Activated naive CD8-positive, alpha-beta T cell treated with anti-CD3 and anti-CD28 coated beads, Interleukin-2, amount 50 U/mL, for 24 hours (primary cell): ENCODE data around the gene AGMAT.
"Not testable (repeated sequence)": the region's sequence is repeated elsewhere in the genome, so short reads cannot be mapped to it uniquely, and the experiment has no call there.

Experiments used
- ATAC-seq: fragments of 150-1000 bp; cut with Tn5 transposase; one replicate; pipeline ENCODE4 v1.10.0; 2021
- DNase-seq: peaks from one replicate; pipeline ENCODE4 v3.0.0; 2021
- H3K27ac Mint-ChIP-seq: one replicate; pipeline ENCODE4 v1.8.0; 2021; ENCODE audit warnings: mild to moderate bottlenecking, mixed read lengths
- H3K27me3 Mint-ChIP-seq: one replicate; pipeline ENCODE4 v1.8.0; 2021; ENCODE audit warnings: mixed read lengths
- H3K36me3 Mint-ChIP-seq: one replicate; pipeline ENCODE4 v1.8.0; 2021; ENCODE audit warnings: low read depth, mixed read lengths
- H3K4me1 Mint-ChIP-seq: one replicate; pipeline ENCODE4 v1.8.0; 2021; ENCODE audit warnings: mixed read lengths
- H3K4me3 Mint-ChIP-seq: one replicate; pipeline ENCODE4 v1.8.0; 2021; ENCODE audit warnings: mild to moderate bottlenecking, moderate library complexity, mixed read lengths
- H3K9me3 Mint-ChIP-seq: one replicate; pipeline ENCODE4 v1.8.0; 2021; ENCODE audit warnings: mixed read lengths

Gene AGMAT

GRCh38 chr1:15618655-15619525 lies 34.0 kb upstream of the AGMAT start:
- DNase-seq (no peak), ATAC-seq (no peak)
- Mint-ChIP-seq H3K4me1 (peaks cover 58% of the 10 kb centered on the region), H3K4me3 (peak overlapping the region; percentile 89), H3K9me3 (no peaks in the 10 kb centered on the region), H3K27me3 (no peaks in the 10 kb centered on the region), H3K36me3 (peaks cover 20% of the 10 kb centered on the region), H3K27ac (peak overlapping the region; percentile 96)

- H3K27ac Mint-ChIP-seq: peak overlapping the region; percentile 96
- H3K4me1 Mint-ChIP-seq: peaks cover 58% of the 10 kb centered on the region
- DNase-seq: no peak
- peaks cover 20% of the 10 kb centered on the region for H3K36me3 Mint-ChIP-seq
- no peaks in the 10 kb centered on the region for H3K9me3 Mint-ChIP-seq
- peak overlapping the region; percentile 89 for H3K4me3 Mint-ChIP-seq
- no peak for ATAC-seq
- no peaks in the 10 kb centered on the region for H3K27me3 Mint-ChIP-seq
Measured at GRCh38 chr1:15618077-15618654, 33.3 kb upstream of the AGMAT start.

DNA sequence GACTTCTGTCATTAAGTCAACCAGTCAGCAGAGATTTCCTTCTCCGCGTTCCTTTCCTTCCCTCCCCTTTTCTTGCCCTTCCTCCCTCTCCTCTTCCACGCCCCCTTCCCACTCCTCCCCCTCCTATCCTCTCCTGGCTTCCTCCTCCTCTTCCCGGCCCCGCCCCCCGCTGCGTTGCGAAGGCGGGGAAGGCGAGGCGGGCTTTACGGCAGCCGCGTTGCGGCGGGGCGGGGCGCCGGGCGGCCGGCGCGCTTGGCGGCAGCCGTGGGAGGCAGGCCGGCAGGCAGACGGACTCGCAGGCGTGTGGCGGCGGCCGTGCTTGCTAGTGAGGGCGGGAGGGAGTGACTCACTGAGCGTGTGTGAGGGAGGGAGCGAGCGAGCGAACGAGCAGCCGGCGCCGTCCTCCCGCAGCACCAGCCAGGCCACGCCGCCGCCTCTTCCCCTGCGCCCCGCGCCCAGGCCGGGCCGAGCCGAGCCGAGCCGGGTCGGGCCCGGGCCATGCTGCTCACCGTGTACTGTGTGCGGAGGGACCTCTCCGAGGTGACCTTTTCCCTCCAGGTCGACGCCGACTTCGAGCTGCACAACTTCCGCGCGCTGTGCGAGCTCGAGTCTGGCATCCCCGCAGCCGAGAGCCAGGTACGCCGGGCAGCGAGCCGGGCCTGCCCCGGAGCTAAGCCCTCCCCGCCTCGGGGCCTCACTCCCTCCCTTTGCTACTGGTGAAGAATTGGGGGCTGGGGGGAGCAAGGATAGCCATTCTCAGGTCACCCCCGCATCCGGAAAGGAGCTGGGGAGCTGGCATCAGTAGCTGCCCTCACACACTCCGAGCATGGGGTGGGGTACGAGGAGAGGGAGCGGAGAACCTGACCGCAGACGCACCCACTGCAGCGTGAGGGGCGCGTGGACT lies 32.6 kb upstream of the AGMAT start, which contains the start of gene DDI2:
TSS of gene DDI2 (plus strand) at position 286 of the 904 bp plus-strand sequence. CDS start at position 499, 213 bp downstream.
- H3K27me3 Mint-ChIP-seq: no peaks in the 10 kb centered on the region
- no peaks in the 10 kb centered on the region for H3K9me3 Mint-ChIP-seq
- peak within 1 kb of the TSS; percentile 96 for H3K27ac Mint-ChIP-seq
- ATAC-seq (peak; percentile 91), DNase-seq (peak; percentile 96)
- peaks cover 50% of the 10 kb centered on the region for H3K4me1 Mint-ChIP-seq
- H3K36me3 Mint-ChIP-seq: peaks cover 16% of the 10 kb centered on the region
- H3K4me3 Mint-ChIP-seq: peak within 1 kb of the TSS; percentile 89

- Mint-ChIP-seq H3K27me3 (no peaks in the 10 kb centered on the region), H3K4me1 (peaks cover 43% of the 10 kb centered on the region), H3K4me3 (peak overlapping the region; percentile 89), H3K27ac (peak overlapping the region; percentile 90), H3K9me3 (no peaks in the 10 kb centered on the region), H3K36me3 (peaks cover 15% of the 10 kb centered on the region)
- DNase-seq (peak; percentile 26), ATAC-seq (peak; percentile 26)
Measured at GRCh38 chr1:15616373-15617172, 31.7 kb upstream of the AGMAT start.

GRCh38 chr1:15610167-15610566 lies 25.3 kb upstream of the AGMAT start:
- DNase-seq (no peak), ATAC-seq (no peak)
- no peaks in the 10 kb centered on the region for H3K4me1 Mint-ChIP-seq
- no peak overlapping the region for H3K4me3 Mint-ChIP-seq
- H3K36me3 Mint-ChIP-seq: no peaks in the 10 kb centered on the region
- H3K27ac Mint-ChIP-seq: no peak overlapping the region
- no peaks in the 10 kb centered on the region for H3K27me3 Mint-ChIP-seq
- no peaks in the 10 kb centered on the region for H3K9me3 Mint-ChIP-seq

- Mint-ChIP-seq H3K4me1 (no peaks in the 10 kb centered on the region), H3K36me3 (no peaks in the 10 kb centered on the region), H3K4me3 (no peak overlapping the region), H3K27ac (no peak overlapping the region), H3K27me3 (no peaks in the 10 kb centered on the region), H3K9me3 (no peaks in the 10 kb centered on the region)
- ATAC-seq (no peak), DNase-seq (no peak)
Measured at GRCh38 chr1:15609631-15610030, 24.8 kb upstream of the AGMAT start.

DNA sequence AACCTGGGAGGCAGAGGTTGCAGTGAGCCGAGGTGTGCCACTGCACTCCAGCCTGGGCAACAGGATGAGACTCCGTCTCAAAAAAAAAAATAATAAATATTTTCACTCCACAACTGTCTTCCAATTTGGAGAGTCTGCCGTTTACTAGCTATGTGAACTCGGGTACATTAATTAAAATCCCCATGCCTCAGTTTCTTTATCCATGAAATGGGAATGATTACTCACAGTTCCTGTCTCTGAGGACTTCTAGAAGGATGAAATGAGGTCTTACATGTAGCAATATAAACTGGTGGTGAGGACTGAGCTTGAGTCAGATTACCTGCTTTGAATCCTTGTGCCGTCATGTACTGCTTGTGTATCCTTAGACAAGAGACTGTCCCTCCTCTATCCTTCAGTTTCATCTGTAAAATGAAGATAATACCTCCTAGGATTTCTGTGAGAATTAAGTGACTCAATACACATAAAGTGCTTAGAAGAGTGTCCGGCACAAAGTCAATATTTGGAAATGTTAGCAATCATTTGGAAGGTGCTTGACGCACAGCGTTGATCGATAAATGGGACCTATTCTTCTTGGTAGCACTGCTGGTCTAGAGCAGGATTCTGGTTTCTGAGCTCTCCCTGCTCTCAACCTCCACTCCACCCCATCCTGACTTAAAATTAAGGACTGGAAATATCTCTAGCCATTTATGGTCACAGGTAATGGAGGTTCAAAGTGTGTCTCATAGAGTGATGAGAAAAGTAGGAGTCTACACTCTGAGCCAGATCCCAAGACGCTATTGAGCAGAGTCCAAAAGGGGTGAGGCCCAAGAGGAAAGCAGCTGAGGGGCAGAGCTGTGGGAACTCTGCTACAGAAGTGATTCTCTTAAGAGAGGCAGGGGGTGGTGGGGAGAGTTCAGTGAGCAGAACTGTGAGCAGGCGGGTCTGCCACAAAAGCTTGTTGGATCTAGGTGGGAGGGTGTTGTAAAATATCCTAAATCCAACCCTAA lies 20.8 kb upstream of the AGMAT start:
- Mint-ChIP-seq H3K27ac (no peak overlapping the region), H3K9me3 (no peaks in the 10 kb centered on the region), H3K27me3 (no peaks in the 10 kb centered on the region), H3K4me3 (no peak overlapping the region), H3K36me3 (no peaks in the 10 kb centered on the region), H3K4me1 (peaks cover 14% of the 10 kb centered on the region)
- ATAC-seq: no peak
- no peak for DNase-seq

- ATAC-seq, H3K27ac Mint-ChIP-seq, H3K27me3 Mint-ChIP-seq, H3K9me3 Mint-ChIP-seq, DNase-seq, H3K36me3 Mint-ChIP-seq: not testable (repeated sequence)
- peaks cover 14% of the 10 kb centered on the region for H3K4me1 Mint-ChIP-seq
- H3K4me3 Mint-ChIP-seq: peak overlapping the region; percentile 68
Measured at GRCh38 chr1:15604400-15604799, 19.5 kb upstream of the AGMAT start.

GRCh38 chr1:15603966-15604282 lies 19.1 kb upstream of the AGMAT start:
- not testable (repeated sequence) for H3K36me3 Mint-ChIP-seq, H3K27me3 Mint-ChIP-seq, DNase-seq, H3K9me3 Mint-ChIP-seq, ATAC-seq, H3K27ac Mint-ChIP-seq
- Mint-ChIP-seq H3K4me3 (peak overlapping the region; percentile 68), H3K4me1 (peaks cover 14% of the 10 kb centered on the region)

DNA sequence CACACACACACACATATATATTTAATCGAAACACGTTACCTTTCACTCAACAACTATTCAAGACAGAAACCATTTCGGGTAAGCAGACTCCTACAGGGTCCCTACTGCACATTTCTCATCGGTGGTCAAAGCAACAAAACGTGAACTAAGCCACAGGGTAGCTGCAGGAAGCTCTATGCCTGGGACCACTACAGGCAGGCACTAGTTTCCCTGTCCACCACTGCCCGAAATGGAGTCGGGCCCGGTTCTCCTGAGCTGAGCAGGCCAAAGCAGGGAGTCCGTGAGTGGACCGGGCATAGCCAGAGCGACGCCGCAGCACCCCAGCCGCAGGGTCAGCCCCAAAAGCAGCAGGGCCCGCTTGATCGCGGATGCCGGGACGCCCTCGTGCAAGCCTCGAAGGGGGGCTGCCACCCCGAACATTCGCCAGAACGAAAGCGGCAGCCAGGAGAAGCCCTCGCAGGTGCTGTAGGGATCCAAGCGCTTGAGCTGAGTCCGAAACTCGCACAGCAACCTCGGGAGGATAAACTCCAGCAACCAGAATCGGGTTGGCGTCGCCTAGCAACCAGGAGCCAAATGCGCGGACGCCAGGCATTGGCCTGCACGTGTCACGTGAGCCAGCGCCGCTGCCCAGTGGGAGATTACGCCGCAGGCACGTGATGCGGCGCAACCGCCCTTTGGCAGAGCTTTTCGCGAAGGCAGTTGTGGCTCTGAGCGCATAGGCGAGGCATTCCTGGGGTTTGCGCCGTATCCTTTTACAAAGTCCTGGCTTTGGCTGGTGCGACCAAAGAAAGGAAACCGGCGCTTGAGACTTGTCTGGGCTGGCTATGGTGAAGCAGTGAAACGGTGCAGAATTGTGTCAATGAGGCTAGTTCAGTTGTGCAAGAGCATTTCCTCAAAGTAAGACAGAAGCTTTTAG lies 18.5 kb upstream of the AGMAT start:
- Mint-ChIP-seq H3K4me3 (peak overlapping the region; percentile 68), H3K27me3 (no peaks in the 10 kb centered on the region), H3K27ac (peak overlapping the region; percentile 54), H3K4me1 (peaks cover 14% of the 10 kb centered on the region), H3K9me3 (no peaks in the 10 kb centered on the region), H3K36me3 (no peaks in the 10 kb centered on the region)
- peak; percentile 96 for ATAC-seq
- DNase-seq: peak; percentile 91

DNA sequence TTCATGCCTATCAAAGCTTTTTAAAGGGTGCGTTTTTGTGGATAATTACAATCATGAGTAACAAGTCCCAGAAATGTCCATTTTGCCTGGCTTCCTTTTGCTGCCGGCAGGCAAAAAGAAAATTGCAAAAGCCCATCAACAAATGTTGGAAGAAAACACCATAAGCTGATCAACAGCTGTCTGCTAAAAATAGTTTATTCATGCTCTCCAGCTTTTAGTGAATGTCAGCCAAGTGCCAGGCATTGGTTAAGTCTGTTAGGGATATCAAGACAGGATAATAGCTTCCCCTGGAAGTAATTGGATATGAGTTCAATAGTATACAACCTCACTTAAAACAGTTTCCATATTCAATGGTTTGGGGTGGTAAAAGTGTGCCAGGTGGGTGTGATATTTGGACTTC lies 13.6 kb upstream of the AGMAT start:
- no peaks in the 10 kb centered on the region for H3K9me3 Mint-ChIP-seq
- H3K4me3 Mint-ChIP-seq: no peak overlapping the region
- peaks cover 6% of the 10 kb centered on the region for H3K4me1 Mint-ChIP-seq
- H3K36me3 Mint-ChIP-seq: no peaks in the 10 kb centered on the region
- DNase-seq: no peak
- peaks cover 2% of the 10 kb centered on the region for H3K27me3 Mint-ChIP-seq
- ATAC-seq: no peak
- H3K27ac Mint-ChIP-seq: no peak overlapping the region

GRCh38 chr1:15595809-15596617 lies 11.2 kb upstream of the AGMAT start:
- Mint-ChIP-seq H3K9me3 (no peaks in the 10 kb centered on the region), H3K4me3 (no peak overlapping the region), H3K27ac (peak overlapping the region; percentile 30), H3K36me3 (no peaks in the 10 kb centered on the region), H3K4me1 (no peaks in the 10 kb centered on the region), H3K27me3 (peaks cover 2% of the 10 kb centered on the region)
- ATAC-seq: no peak
- no peak for DNase-seq
